Measurements from ENCODE around the gene TUBB2B.
"Not testable (repeated sequence)": the region's sequence is repeated elsewhere in the genome, so short reads cannot be mapped to it uniquely, and the experiment has no call there.

TUBB2B gene

GRCh38 chr6:3258201-3258600 lies 30.7 kb upstream of the TUBB2B start:
- DNase-seq (ENCODE audit: low read depth): no peak

- DNase-seq (ENCODE audit: low read depth): no peak
Observed at GRCh38 chr6:3253597-3253961, 26.1 kb upstream of the TUBB2B start.

GRCh38 chr6:3252861-3253596 lies 25.6 kb upstream of the TUBB2B start:
- DNase-seq (ENCODE audit: low read depth): no peak

GRCh38 chr6:3252369-3252768 lies 24.9 kb upstream of the TUBB2B start:
- DNase-seq (ENCODE audit: low read depth): no peak

GRCh38 chr6:3251462-3252314 lies 24.2 kb upstream of the TUBB2B start:
- peak; percentile 46 for DNase-seq (ENCODE audit: low read depth)

GRCh38 chr6:3250231-3250675 lies 22.8 kb upstream of the TUBB2B start:
- no peak for DNase-seq (ENCODE audit: low read depth)

GRCh38 chr6:3249821-3250220 lies 22.4 kb upstream of the TUBB2B start:
- no peak for DNase-seq (ENCODE audit: low read depth)

- DNase-seq (ENCODE audit: low read depth): no peak
Observed at GRCh38 chr6:3247255-3248146, 20.0 kb upstream of the TUBB2B start.

- no peak for DNase-seq (ENCODE audit: low read depth)
Observed at GRCh38 chr6:3245216-3245615, 17.8 kb upstream of the TUBB2B start.

GRCh38 chr6:3244832-3245161 lies 17.3 kb upstream of the TUBB2B start:
- DNase-seq (ENCODE audit: low read depth): not testable (repeated sequence)

GRCh38 chr6:3244003-3244831 lies 16.8 kb upstream of the TUBB2B start:
- no peak for DNase-seq (ENCODE audit: low read depth)

GRCh38 chr6:3242768-3243167 lies 15.3 kb upstream of the TUBB2B start:
- DNase-seq (ENCODE audit: low read depth): no peak

GRCh38 chr6:3241745-3242144 lies 14.3 kb upstream of the TUBB2B start:
- not testable (repeated sequence) for DNase-seq (ENCODE audit: low read depth)

- no peak for DNase-seq (ENCODE audit: low read depth)
Observed at GRCh38 chr6:3240595-3240994, 13.1 kb upstream of the TUBB2B start.

- DNase-seq (ENCODE audit: low read depth): no peak
Observed at GRCh38 chr6:3239110-3239830, 11.8 kb upstream of the TUBB2B start.

- DNase-seq (ENCODE audit: low read depth): no peak
Observed at GRCh38 chr6:3237761-3238662, 10.6 kb upstream of the TUBB2B start.

GRCh38 chr6:3236005-3236404 lies 8.6 kb upstream of the TUBB2B start:
- no peak for DNase-seq (ENCODE audit: low read depth)

GRCh38 chr6:3235486-3235885 lies 8.0 kb upstream of the TUBB2B start:
- DNase-seq (ENCODE audit: low read depth): no peak

- no peak for DNase-seq (ENCODE audit: low read depth)
Observed at GRCh38 chr6:3233904-3234303, 6.5 kb upstream of the TUBB2B start.

GRCh38 chr6:3233321-3233720 lies 5.9 kb upstream of the TUBB2B start:
- no peak for DNase-seq (ENCODE audit: low read depth)
